ENCODE data around the gene ZNF428.

DNA sequence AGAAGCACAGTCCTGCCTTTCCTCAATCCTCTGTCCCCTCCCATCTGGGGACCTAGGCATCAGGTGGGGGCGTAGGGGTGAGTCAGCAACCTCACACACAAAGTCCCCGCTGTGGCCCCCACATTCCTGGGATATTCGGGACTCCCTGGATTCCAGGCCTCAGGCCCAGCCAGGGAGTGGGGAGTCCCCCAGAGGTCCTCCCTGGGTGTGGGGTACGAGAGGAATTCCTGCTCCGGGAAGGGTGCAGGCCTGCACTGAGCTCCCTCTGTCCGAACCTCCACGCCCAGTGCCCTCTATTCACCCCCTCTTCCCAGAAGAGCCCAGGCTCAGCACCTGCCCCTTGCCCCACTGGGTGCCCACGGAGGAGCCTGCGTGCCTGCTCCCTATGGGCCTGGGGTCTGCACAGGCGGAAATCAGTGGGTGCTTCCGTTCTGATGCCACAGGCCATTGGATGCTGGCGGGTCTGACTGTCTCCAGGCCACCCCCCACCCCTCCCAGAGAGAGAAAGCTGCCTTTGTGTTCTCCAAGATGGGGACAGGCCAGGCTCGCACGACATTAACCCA lies 16.8 kb upstream of the ZNF428 start:
- TF ChIP-seq, protein P1, sequence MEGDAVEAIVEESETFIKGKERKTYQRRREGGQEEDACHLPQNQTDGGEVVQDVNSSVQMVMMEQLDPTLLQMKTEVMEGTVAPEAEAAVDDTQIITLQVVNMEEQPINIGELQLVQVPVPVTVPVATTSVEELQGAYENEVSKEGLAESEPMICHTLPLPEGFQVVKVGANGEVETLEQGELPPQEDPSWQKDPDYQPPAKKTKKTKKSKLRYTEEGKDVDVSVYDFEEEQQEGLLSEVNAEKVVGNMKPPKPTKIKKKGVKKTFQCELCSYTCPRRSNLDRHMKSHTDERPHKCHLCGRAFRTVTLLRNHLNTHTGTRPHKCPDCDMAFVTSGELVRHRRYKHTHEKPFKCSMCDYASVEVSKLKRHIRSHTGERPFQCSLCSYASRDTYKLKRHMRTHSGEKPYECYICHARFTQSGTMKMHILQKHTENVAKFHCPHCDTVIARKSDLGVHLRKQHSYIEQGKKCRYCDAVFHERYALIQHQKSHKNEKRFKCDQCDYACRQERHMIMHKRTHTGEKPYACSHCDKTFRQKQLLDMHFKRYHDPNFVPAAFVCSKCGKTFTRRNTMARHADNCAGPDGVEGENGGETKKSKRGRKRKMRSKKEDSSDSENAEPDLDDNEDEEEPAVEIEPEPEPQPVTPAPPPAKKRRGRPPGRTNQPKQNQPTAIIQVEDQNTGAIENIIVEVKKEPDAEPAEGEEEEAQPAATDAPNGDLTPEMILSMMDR (IDR thresholded peaks at IDR 0.05; ENCODE audit: insufficient read depth, low read length, poor library complexity, severe bottlenecking): no peak
- no peak for TF ChIP-seq EZH2phosphoT487 (conservative IDR thresholded peaks at IDR 0.05; ENCODE audit: low read length)
